HCT116 (cell line): Measurements from ENCODE around the gene FOXK1. TPM values are rescaled to one million over a fixed set of nuclear protein-coding genes. Genes with fewer than 3 reads are reported as not detected.

ENCODE experiments used
- ATAC-seq: fragments of 200-7000 bp; cut with Tn5 transposase; 2 replicates; pipeline ENCODE4 v1.9.1; 2020; ENCODE audit warnings: mild to moderate bottlenecking, moderate library complexity
- BruUV-seq: library from RNA; stranded (reverse); fragments of 400-500 nt; replicated peaks from 2 replicates; lab custom pipeline; 2021; lab: Mats Ljungman, UMichigan
- CTCF ChIA-PET: fragments of 300-600 bp; sonication (Branson Sonifier 250); formaldehyde crosslinking; loops from one replicate; lab custom pipeline; 2021; ENCODE audit warnings: antibody characterized with exemption; lab: Charles Lee
- POLR2A ChIA-PET: fragments of 300-600, 350-600 bp; sonication (Branson Sonifier 250); formaldehyde crosslinking; loops from one replicate; lab custom pipeline; 2021; ENCODE audit warnings: antibody characterized with exemption; lab: Charles Lee
- RAD21 ChIA-PET, 2 experiments: fragments of 300-600 bp; sonication (Branson Sonifier 250); formaldehyde crosslinking; loops; one replicate each; lab custom pipeline; 2023; ENCODE audit warnings: low total read pairs in 2 of 2; ENCODE audit not compliant: uncharacterized antibody in 2 of 2, unreplicated experiment in 2 of 2, low non-redundant PET in 1 of 2; lab: Charles Lee
- DNase-seq: peaks from one replicate; pipeline ENCODE4 v3.0.0-alpha.2; 2010; ENCODE audit warnings: low read depth, low spot score
- H2AFZ ChIP-seq: fragments of 200-600 bp; shearing (Covaris generic), sonication (generic); 2 replicates; pipeline ENCODE4 v1.6.1; 2017; ENCODE audit warnings: low read depth, mixed run types, mixed read lengths, antibody characterized with exemption, low read length; ENCODE audit not compliant: poor library complexity, severe bottlenecking
- H3K27ac ChIP-seq: 2 replicates; pipeline ENCODE4 v1.5.1; 2012; ENCODE audit warnings: low read depth, low read length
- H3K27me3 ChIP-seq: fragments of 200-600 bp; sonication (generic); 2 replicates; pipeline ENCODE4 v1.6.1; 2016; ENCODE audit warnings: mixed run types, low read length, mixed read lengths; ENCODE audit not compliant: insufficient read depth
- H3K36me3 ChIP-seq, 2 experiments: fragments of 200-500 bp in 1 of 2; fragments of 200-600 bp in 1 of 2; sonication (Bioruptor generic) in 1 of 2; sonication (generic) in 1 of 2; 2 replicates each; pipeline versions ENCODE4 v1.5.1 to v1.6.1; 2014 to 2016; ENCODE audit warnings: low read length in 2 of 2, inconsistent platforms in 1 of 2, mixed read lengths in 1 of 2, mixed run types in 1 of 2; ENCODE audit not compliant: insufficient read depth in 2 of 2, control insufficient read depth in 1 of 2
- H3K4me1 ChIP-seq, 2 experiments: fragments of 200-600 bp in 1 of 2; sonication (generic) in 1 of 2; 2 replicates each; pipeline versions ENCODE4 v1.5.1 to v1.6.1; 2012 to 2017; ENCODE audit warnings: low read length in 2 of 2, inconsistent platforms in 1 of 2, mild to moderate bottlenecking in 1 of 2, mixed read lengths in 1 of 2, mixed run types in 1 of 2, moderate library complexity in 1 of 2; ENCODE audit not compliant: insufficient read depth in 2 of 2, control insufficient read depth in 1 of 2
- H3K4me2 ChIP-seq: fragments of 200-600 bp; sonication (generic); 2 replicates; pipeline ENCODE4 v1.6.1; 2017; ENCODE audit warnings: mixed run types, low read length, mixed read lengths
- H3K4me3 ChIP-seq, 2 experiments: fragments of 200-600 bp in 1 of 2; sonication (generic) in 1 of 2; replicated peaks in 1 of 2; 2 replicates each; pipeline ENCODE4 v1.5.1; 2011 to 2016; ENCODE audit warnings: low read length in 2 of 2, control low read depth in 1 of 2, low read depth in 1 of 2, mild to moderate bottlenecking in 1 of 2, mixed read lengths in 1 of 2, mixed run types in 1 of 2
- H3K79me2 ChIP-seq: fragments of 200-600 bp; sonication (generic); 2 replicates; pipeline ENCODE4 v1.6.1; 2017; ENCODE audit warnings: mild to moderate bottlenecking, mixed run types, low read length, moderate library complexity, mixed read lengths; ENCODE audit not compliant: insufficient read depth
- H3K9ac ChIP-seq: fragments of 200-600 bp; sonication (generic); 2 replicates; pipeline ENCODE4 v1.6.1; 2016; ENCODE audit warnings: low read length, mixed read lengths
- H3K9me2 ChIP-seq: fragments of 200-600 bp; sonication (generic), shearing (Covaris generic); 2 replicates; pipeline ENCODE4 v1.6.1; 2017; ENCODE audit warnings: mixed run types, mild to moderate bottlenecking, moderate library complexity; ENCODE audit not compliant: insufficient read depth
- H3K9me3 ChIP-seq, 2 experiments: fragments of 200-500 bp in 1 of 2; fragments of 200-600 bp in 1 of 2; sonication (Bioruptor generic) in 1 of 2; sonication (generic) in 1 of 2; 2 replicates each; pipeline ENCODE4 v1.6.1; 2014 to 2017; ENCODE audit warnings: low read length in 2 of 2, mixed read lengths in 2 of 2, inconsistent platforms in 1 of 2, low read depth in 1 of 2, mild to moderate bottlenecking in 1 of 2, mixed run types in 1 of 2, moderate library complexity in 1 of 2; ENCODE audit not compliant: control insufficient read depth in 1 of 2, insufficient read depth in 1 of 2
- H4K20me1 ChIP-seq: fragments of 200-600 bp; sonication (generic), shearing (Covaris generic); 2 replicates; pipeline ENCODE4 v1.6.1; 2017; ENCODE audit warnings: mixed run types, mild to moderate bottlenecking, moderate library complexity; ENCODE audit not compliant: insufficient read depth
- ATF3 ChIP-seq: IDR thresholded peaks from 2 replicates; pipeline ENCODE4 v1.6.1; 2012
- CBX3 ChIP-seq: IDR thresholded peaks from 2 replicates; pipeline ENCODE4 v1.6.1; 2012; ENCODE audit warnings: low read depth
- CEBPB ChIP-seq: IDR thresholded peaks from 2 replicates; pipeline ENCODE4 v1.6.1; 2012; ENCODE audit warnings: low read depth
- EGR1 ChIP-seq: IDR thresholded peaks from 2 replicates; pipeline ENCODE4 v1.6.1; 2012; ENCODE audit warnings: low read depth
- EZH2 ChIP-seq: fragments of 200-600 bp; sonication (generic); IDR thresholded peaks from 2 replicates; pipeline ENCODE4 v1.6.1; 2017; ENCODE audit warnings: antibody characterized with exemption, mixed run types
- EZH2phosphoT487 ChIP-seq: fragments of 200-600 bp; IDR thresholded peaks from 2 replicates; pipeline ENCODE4 v1.6.1; 2018; ENCODE audit warnings: antibody characterized with exemption, borderline replicate concordance
- FOSL1 ChIP-seq: IDR thresholded peaks from 2 replicates; pipeline ENCODE4 v1.6.1; 2012; ENCODE audit warnings: low read depth
- POLR2A ChIP-seq: IDR thresholded peaks from 2 replicates; pipeline ENCODE4 v1.7.0; 2011; ENCODE audit warnings: borderline replicate concordance; ENCODE audit not compliant: insufficient read depth, insufficient read length; ENCODE audit errors: extremely low read depth
- RAD21 ChIP-seq: IDR thresholded peaks from 2 replicates; pipeline ENCODE4 v1.6.1; 2012; ENCODE audit warnings: low read depth, mild to moderate bottlenecking
- REST ChIP-seq: IDR thresholded peaks from 2 replicates; pipeline ENCODE4 v1.6.1; 2012; ENCODE audit warnings: low read depth
- SRF ChIP-seq: IDR thresholded peaks from 2 replicates; pipeline ENCODE4 v1.6.1; 2012; ENCODE audit warnings: low read depth
- TCF7L2 ChIP-seq: IDR thresholded peaks from 2 replicates; pipeline ENCODE4 v1.7.0; 2011; ENCODE audit warnings: borderline replicate concordance, inconsistent platforms; ENCODE audit not compliant: insufficient read depth, insufficient read length; ENCODE audit errors: extremely low read depth
- YY1 ChIP-seq: IDR thresholded peaks from 2 replicates; pipeline ENCODE4 v1.6.1; 2011; ENCODE audit warnings: low read length, low read depth, moderate library complexity, mild to moderate bottlenecking; ENCODE audit not compliant: insufficient replicate concordance; ENCODE audit errors: extremely low read depth
- ZBTB33 ChIP-seq: IDR thresholded peaks from 2 replicates; pipeline ENCODE4 v1.6.1; 2011; ENCODE audit warnings: mild to moderate bottlenecking, low read length, moderate library complexity; ENCODE audit not compliant: insufficient replicate concordance; ENCODE audit errors: extremely low read depth
- ZFX ChIP-seq: fragments of 450-650 bp; IDR thresholded peaks from 2 replicates; pipeline ENCODE4 v1.6.1; 2017
- intact Hi-C: fragments of 100-400 bp; cut with micrococcal nuclease; formaldehyde crosslinking; loops from 2 replicates; pipeline ENCODE4 v1.10.0; 2022
- total RNA-seq: library from RNA; stranded (reverse); gene quantifications from one replicate; pipeline ENCODE4 v1.2.1, GENCODE V29; 2021; ENCODE audit not compliant: unreplicated experiment

The FOXK1 gene
- total RNA-seq, 1 experiment from 2014 or later: 60.5 TPM

- TF ChIP-seq ZBTB33 (no peak), POLR2A (no peak)
Observed at GRCh38 chr7:4742852-4743251, 60.8 kb downstream of the FOXK1 start (continued).

- no peaks in the 10 kb centered on the region for H3K27me3 ChIP-seq
- peaks cover 87% of the 10 kb centered on the region for H3K79me2 ChIP-seq
- peak overlapping the region; percentile 58 for H3K4me2 ChIP-seq
- ChIA-PET RAD21 (no interaction called here), POLR2A (interaction anchor here (1.4 kb wide), 1 partner anchor 9 kb away, joined by 3 read pairs; no protein-coding TSS in a partner anchor), CTCF (no interaction called here)
- DNase-seq (peak; percentile 85), ATAC-seq (peak; percentile 99)
- BruUV-seq: no TSS peak
- peak overlapping the region; percentile 61 for H3K27ac ChIP-seq
- H2AFZ ChIP-seq: no peak overlapping the region
- peaks cover 21 to 32% of the 10 kb centered on the region in 2 experiments for H3K4me1 ChIP-seq
- peaks cover 8 to 14% of the 10 kb centered on the region in 2 experiments; a peak in 2 of 4 replicates for H3K36me3 ChIP-seq
- H3K9me3 ChIP-seq: no peaks in the 10 kb centered on the region
- intact Hi-C loops: loop anchor here (2.0 kb wide), 2 partner anchors 60 to 104 kb away; no protein-coding TSS in a partner anchor
- H3K9ac ChIP-seq: peak overlapping the region; percentile 33
- H3K9me2 ChIP-seq: no peaks in the 10 kb centered on the region
- H3K4me3 ChIP-seq: peak overlapping the region in 1 of 2 experiments; percentile 23; a peak in 2 of 4 replicates
- H4K20me1 ChIP-seq: peaks cover 6% of the 10 kb centered on the region; the same call in 1 of the 2 replicates
- TF ChIP-seq SRF: peak; percentile 98
- TF ChIP-seq EZH2: no peak
- TF ChIP-seq EGR1: peak; percentile 90
- TF ChIP-seq CEBPB: no peak
- TF ChIP-seq TCF7L2: no peak
- TF ChIP-seq YY1: peak; percentile 16
- TF ChIP-seq CBX3: no peak
- TF ChIP-seq ZFX: no peak
- no peak for TF ChIP-seq EZH2phosphoT487
- TF ChIP-seq ATF3: no peak
- no peak for TF ChIP-seq FOSL1
- TF ChIP-seq REST: no peak
- no peak for TF ChIP-seq ZBTB33
- no peak for TF ChIP-seq RAD21
Observed at GRCh38 chr7:4744391-4745264, 62.5 kb downstream of the FOXK1 start.
